ENCODE data around the gene ADGRD2.
A peak's percentile ranks its signal among the peaks of the same experiment; 100 is the strongest.

The ADGRD2 gene

DNA sequence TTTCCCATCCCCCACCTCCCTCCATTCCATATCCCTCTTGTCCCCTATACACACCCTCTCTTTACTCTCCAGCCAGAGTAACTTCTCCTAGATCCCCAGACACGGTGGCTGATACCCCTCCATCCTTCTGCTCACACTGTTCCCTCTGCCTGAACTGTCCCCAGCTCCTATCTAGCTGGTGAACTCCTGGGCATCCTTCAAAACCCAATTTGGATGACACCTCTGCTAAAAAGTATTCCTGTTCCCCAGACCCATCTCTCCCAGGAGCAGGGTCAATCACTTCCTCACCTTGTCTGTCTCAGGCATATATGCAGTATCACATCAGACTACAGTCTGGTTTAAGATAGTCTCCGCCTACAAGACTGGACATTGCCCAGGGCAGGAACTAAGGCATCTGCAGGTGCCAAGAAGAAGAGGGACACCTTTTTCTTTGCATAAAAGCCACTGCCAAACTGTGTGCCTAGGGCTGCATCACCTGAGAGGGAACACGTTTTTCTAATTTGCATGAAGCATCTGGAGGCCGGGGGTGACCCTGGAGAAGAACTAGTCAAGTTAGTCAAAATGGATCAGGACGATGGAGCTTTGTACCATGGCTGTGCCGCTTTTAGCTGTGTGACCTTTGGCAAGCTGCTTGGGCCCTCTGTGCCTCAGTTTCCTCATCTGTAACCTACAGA lies 29.8 kb downstream of the ADGRD2 start:
- DNase-seq (ENCODE audit: low spot score): no peak

DNA sequence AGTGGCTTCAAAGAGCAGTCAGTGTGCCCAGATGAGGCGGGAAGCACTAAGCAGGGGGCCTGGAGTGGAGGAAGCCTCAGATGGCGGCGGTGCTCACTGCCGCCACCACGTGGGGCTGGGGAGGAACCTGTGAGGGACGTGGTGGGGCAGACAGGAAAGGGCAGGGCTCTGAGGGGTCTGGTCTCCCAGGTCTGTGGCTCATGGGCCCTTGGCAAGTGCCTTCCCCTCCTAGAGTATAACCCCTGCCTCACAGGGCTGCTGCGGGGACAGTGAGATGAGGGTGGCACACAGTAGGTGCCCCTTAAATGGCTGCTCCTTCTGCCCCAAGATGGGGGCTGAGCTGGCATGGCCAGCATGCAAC lies 30.4 kb downstream of the ADGRD2 start:
- DNase-seq (ENCODE audit: low spot score): peak; percentile 76

DNA sequence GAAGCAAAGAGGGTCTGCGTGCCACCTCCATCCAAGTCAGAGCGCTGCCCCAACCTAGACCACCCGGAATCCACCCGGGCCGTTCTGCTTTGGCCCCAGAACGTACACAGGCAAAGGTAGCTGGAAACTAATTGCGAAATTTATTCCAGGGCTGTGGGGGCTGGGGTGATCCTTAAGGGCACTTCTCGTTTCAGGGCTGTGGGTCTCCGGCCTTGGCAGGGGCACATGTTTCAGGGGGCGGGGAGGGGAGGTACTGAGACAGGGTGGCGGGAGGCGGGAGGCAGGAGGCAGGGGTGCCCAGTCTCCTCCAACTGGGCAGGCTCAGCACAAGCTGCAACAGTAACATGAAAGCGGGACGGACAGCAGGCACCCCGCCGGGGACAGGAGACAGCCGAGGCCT lies 30.9 kb downstream of the ADGRD2 start:
- no peak for DNase-seq (ENCODE audit: low spot score)

DNA sequence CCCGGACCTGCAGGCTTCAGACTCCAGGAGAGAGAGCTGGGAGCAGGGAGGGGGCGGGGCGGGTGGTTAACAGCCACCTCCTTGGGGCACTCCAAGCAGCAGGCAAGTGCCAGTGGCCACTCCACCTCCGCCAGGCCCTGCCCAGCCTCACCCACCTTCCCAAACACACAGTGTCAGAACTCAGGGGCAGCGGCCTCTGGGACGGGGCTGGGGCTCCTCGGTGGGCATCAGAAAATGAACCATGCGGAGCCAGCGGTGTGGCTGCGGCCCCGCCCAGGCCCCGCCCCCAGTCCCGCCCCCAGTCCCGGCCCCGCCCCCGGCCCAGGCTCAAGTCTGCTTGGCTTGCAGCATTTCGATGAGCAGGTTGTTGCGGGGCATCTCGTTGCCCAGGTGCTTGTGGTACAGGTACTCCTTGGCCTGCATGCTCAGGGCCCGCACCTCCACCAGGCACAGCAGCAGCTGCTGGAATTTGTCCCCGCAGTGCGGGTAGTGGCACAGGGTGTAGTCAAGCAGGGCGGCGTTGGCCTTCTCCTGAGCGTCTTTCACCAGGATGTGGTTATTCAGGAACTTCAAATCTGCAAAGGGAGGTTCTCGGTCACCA lies 32.3 kb downstream of the ADGRD2 start:
- no peak for DNase-seq (ENCODE audit: low spot score)

DNA sequence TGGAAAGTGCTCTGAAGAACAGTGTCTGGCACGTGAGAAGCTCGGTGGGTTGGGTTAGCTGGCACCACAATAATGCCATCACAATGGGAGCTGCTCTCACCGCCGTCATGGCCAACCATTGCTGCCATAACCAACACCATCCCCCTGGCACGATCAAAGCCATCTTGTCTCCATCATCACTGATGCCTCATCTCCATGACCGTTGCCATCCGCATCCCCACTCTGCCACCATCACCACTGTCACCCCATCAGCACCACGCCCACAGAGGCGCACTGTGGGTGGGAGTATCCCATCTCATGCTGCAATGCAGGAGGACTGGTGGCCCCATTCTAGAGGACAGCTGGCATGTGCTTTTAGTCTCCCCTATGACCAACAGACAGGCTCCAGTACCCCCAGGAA lies 33.2 kb downstream of the ADGRD2 start:
- DNase-seq (ENCODE audit: low spot score): no peak

DNA sequence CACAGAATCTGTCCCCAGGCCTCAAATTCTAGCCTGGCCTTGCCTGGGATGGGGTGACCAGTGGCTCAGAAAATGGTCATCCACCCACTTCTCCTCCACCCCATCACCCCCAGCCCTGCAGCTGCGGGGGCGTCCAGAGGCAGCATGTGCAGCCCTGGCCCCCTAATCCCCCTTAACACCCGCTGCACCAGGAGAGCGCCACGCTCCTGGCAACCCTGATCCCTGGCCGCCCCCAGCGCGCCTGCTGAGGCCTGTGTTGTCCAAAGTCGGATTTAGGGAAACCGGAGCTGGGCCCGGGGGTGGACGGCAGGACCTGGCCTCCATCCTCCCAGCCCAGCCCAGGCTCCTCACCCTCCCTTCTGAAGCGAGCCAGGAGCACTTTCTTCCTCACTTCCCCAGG lies 35.0 kb downstream of the ADGRD2 start:
- no peak for DNase-seq (ENCODE audit: low spot score)

DNA sequence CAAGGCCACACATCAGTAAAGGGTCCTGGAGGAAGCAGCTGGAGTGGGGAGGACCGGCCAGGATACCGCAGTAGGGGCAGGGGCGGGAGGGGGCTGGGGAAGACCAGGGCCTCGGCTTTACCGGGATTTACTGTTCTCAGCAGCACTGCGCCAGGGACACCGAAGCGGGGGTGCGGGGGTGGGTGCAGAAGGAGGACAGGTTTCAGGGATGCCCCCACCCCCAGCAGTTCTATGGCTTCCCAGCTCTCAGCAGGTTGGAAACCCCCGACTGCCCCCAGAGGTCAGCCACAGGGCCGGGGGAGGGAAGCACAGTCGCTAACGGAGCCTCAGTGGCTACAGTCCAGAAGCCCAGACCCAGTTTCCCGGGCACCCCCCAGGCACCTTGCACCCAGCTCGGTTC lies 35.7 kb downstream of the ADGRD2 start:
- no peak for DNase-seq (ENCODE audit: low spot score)

DNA sequence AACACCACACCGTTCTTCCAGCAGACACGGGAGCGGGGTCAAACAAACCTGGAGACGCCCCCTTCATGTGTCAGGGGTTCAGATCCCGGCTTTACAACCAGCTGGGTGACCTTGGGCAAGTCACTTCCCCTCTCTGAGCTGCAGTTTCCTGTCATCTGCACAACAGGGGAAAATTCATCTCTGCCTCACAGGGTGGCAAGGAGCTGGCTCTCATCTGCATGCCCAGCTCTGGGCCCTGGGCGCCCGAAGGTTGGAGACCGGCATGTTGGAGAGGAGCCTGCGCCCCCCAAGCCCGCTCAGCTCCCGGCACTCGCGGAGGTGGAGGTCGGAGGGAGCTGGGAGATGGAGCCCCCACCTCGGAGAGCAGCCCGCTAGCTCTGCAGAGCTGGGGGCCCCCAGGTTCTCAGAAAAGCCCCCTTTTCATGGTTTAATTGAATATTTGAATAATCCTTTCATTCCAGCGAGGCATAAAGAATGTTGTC lies 36.6 kb downstream of the ADGRD2 start:
- no peak for DNase-seq (ENCODE audit: low spot score)

DNA sequence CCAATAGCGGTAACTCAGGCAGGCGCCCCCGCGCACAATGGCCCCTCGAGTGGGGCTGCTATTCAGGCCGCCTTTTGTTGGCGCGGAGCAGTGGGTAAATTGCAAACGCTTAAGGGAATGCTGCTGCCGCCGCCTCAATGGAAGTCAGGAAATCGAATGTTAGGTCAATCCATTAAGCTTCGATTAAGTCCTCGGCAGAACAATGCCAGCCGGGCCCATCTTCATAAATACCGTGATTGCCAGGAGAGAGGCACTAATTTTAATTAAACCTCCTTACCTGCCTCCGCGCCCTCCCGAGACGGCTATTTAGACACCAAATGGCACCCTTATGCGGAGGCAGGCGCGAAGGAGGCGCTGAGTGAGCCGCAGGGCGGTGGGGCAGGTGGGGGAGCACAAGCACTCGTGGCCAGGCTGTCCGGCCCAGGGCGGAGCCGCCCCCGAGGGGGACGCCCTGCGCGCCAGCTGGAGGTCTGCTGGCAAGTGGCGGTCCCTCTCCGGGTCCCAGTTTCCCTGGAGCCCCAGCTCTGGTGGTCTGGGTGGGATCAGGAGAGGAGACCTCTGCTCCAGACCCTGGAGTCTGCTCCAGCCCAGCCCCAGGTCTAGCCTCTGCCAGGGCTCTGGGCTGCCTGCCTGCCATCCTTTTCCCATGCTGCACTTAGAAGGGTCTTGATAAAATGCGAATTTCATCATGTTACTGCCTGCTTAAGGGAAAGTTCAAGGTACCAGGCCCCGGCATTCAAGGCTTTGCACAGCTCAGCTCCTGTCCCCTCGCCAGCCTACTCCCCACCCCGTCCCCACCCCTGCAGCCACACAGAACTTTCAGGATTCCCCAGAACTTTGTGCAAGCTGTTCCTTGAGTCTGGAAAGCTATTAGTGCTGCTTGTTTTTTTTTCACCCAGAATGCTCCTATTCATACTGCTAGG lies 37.3 kb downstream of the ADGRD2 start:
- no peak for DNase-seq (ENCODE audit: low spot score)

DNA sequence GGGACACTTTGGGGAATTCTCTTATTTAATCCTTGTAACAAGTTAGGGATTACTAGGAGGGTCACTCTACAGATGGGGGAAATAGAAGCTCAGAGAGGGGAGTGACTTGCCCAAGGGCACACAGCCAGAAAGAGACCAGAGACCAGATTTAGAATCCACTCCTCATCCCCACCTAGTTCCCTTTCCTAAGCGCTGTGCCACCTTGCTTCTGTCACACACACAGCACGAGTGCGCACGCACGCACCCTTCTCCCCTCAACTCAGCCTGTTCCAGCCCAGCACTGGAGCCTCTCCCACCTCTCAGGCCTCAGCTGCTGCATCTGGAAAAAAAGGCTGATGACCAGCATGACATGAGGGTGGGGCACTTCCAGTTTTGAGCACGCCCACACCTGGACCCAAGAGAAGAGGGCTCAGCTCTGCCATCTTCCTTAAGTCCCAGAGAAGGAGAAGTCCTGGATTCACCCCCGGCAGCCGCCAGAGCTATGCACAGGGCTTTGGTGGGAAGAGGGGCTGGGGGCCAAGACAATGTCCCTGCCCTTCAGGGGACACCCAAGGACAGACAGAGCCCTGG lies 38.5 kb downstream of the ADGRD2 start:
- no peak for DNase-seq (ENCODE audit: low spot score)

DNA sequence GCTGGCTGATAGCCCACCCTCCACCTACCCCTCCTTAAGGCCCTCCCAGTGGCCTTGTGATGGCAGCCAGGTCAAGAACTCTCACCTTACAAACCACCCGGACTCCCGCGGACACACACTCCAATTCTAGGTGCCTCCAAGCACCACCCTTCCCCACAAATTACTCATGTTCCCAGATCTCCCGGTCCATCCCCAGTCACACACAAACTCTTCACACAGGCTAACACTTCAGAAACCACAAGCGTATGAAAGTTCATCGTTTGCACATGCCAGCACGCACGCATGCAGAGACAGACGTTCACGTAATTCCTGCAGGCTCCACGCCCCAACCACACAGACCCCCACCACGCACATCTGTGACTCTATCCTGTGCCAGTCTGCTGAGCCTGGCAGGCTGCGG lies 39.0 kb downstream of the ADGRD2 start:
- peak; percentile 48 for DNase-seq (ENCODE audit: low spot score)

DNA sequence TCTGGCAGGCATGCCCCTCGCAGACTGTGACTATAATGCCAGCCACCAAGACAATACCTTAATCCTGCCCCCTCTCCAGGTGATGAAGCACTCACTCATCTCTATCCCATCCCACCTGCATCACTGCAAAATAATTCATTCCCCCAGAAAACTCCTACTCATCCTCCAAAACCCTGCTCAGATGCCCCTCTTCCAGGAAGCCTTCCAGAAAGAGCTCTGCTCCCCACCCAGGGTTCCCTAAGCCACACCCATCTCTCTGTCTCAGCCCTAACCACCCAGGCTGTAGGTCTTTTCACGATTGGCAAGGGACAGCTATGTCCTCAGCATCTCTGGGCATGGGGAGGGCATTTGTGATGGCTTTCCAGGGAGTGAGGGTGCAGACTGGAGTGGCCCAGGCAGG lies 39.8 kb downstream of the ADGRD2 start:
- no peak for DNase-seq (ENCODE audit: low spot score)

DNA sequence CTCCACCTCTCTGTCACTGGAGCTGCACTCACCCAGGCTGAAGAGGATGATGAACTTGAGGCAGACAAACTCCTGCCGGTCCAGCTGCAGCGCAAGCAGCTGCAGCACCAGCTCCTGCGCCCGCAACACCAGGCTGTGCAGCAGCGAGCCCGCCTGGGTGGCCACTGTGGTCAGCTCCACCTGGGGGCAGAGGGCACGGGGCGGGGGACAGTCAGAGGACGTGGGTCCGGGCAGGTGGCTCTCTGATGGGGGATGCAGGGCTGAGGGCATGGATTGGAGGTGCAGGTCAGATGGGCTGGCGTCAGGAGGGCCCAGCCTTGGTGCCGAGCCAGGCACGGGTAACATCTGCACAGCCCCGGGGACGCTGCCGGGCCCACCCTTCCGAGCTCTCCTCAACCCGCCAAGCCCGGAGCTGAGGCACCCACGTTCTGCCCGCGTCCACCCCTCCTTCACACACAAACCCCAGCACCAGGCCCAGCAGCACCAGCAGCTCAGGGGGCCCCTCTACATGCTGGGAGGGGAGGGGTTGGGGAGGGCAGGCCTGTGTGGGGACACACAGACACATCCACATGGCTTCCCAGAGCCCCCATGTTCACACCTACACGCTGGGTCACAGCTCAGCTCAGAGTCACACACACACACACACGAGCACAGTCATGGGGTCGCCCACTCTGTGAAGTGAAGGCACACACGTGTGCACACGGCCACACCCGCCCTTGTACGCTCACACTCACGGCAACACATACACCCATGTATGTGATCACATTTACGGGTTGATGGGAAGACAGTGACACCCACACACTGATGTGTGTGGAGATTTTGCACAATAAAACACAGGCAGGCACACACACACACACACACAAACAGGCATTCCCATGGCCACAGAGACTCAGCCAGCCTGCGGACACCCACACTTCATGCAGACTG lies 41.1 kb downstream of the ADGRD2 start:
- DNase-seq (ENCODE audit: low spot score): no peak

DNA sequence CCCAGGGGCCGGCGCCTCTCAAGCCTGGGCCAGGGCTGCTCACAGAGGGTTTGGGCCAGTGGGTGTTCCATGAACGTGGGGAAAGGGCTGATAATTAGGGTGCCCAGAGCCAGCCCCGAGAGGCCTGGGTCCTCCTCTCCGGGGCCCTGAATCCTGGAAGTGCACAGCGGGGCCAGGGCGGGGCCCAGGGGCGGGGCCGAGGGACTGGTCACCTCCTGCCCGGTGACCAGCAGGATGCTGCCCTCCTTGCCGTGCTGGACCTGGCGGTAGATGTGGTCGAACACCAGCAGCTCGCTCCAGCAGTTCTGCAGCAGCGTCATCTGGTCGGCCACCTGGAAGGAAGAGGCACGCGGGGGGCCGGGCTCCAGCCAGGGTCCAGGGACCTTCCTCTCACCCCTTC lies 42.6 kb downstream of the ADGRD2 start:
- DNase-seq (ENCODE audit: low spot score): no peak

DNA sequence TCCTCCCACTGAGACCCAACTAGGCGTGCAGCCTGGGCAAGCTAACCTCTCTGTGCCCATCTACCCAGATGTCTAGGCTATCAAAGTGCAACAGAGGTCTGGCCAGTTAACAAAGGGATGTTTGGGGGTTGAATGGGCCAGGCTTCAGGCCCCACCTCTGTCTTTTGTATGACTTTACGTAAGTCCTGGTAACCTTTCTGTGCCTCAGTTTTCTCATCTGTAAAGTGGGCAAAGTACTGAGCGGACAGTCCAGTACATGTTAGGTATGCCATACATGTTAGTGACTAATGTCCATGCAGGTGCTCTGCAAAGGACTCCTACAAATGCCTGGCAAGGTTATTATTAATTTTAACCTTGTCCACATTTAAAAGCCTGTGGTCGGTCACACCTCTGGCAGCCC lies 43.0 kb downstream of the ADGRD2 start:
- DNase-seq (ENCODE audit: low spot score): no peak

DNA sequence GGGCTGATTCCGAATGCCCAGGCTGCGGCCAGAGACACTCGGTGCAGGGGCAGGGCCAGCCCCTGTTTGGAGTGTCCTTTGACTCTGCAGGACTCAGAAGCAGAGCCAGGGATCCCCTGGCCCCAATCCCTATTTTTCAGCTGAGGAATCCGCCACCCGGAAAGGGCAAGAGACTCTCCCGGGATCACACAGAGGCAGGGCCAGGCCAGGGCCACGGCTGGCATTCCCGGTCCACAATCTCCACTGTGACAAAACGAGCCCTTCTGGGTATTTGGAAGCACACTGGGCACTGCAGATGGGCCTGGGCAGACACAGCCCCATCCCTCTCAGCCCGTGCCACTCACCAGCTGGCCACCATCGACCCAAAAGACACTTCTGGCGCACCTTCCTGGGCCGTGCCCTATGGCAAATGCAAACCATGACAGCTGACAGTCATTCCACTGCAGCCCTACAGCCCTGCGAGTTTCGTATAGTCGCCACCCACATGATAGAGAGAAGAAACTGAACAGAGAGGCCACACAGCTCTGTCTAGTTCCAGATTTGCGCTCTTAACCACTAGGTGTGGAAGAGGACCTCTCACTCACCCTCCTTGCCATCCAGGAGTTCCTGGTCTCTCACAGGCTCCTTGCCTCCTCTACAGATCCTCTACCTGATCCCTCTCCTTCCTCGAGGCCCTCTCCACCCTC lies 43.7 kb downstream of the ADGRD2 start:
- no peak for DNase-seq (ENCODE audit: low spot score)

DNA sequence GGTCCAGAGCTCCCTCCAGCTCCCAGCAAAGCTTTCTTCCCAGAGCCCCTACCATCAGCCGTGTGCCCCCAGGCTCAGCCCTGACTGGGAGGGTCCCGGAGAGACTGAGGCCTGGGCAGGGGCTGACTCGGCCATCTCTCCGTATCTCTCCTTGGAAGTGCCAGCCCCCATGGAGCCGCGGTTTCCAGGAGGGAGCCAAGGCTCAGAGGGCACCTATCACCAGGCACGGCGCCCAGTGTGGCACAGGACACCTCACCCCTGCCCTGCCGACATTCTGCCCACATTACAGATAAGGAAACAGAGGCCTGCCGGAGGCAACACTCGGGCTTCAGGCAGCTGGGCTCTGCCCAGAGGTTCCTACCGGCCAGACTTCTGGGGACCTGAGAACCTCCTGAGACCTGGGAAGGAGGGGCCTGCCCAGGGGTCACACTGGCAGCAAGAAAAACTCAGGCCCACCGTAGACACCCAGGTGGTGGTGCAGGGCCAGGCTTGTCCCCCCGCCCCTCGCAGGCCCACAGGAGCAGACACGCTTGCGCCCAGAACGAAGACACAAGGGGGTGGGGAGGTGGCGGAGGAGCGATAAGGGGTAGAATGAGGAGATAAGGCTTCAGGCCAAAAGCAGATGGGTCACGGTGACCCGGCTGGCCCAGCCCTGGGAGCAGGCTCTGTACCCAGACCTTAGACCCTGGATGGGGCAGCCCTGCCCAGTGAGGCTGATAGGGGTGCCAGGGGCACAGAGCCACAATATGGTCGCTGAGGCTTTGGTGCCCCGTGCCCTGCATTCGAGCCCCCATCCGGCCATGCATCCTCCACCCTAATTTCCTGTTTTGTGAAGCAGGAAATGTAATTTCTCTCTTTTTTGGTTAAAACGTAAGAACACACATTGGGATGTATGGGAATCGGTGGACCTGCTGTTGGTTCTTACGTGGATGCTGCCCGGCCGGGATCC lies 45.1 kb downstream of the ADGRD2 start:
- DNase-seq (ENCODE audit: low spot score): no peak

DNA sequence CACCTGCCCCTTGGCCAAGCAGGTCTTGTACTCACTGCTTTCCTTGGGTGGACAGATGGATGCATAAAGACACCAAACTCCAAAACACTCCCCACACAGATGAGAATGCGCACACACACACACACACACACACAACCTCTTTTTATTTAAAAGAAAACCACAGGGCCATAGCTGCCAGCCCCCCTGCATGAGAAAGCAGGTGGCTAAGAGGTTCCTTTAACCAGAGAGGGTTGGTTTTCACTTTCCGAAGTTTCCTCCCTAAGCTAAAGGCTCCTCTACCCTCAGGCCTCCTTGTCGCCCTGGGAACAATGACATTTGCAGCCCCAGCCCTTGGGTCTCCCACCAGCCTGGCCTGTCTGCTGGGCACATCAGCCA lies 45.8 kb downstream of the ADGRD2 start:
- no peak for DNase-seq (ENCODE audit: low spot score)

DNA sequence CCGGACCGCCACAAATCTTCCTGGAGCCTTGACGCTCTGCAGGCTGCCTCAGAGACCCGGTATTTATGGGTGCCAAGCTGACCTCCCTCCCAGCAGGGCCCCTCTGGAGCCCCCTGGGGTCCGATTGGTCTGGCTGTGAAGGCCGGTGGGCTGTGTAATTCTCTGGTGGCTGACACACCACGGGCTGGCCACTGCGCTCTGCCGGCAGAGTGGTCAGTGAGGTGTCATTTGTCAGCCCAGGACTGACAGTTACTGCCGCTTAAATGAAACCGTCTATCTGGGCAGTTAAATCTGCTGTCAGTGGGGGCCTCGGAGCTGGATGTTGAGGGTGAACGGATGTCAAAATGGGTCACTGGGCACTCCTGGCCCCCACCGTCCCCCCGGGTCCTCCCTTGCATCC lies 46.2 kb downstream of the ADGRD2 start:
- DNase-seq (ENCODE audit: low spot score): no peak

DNA sequence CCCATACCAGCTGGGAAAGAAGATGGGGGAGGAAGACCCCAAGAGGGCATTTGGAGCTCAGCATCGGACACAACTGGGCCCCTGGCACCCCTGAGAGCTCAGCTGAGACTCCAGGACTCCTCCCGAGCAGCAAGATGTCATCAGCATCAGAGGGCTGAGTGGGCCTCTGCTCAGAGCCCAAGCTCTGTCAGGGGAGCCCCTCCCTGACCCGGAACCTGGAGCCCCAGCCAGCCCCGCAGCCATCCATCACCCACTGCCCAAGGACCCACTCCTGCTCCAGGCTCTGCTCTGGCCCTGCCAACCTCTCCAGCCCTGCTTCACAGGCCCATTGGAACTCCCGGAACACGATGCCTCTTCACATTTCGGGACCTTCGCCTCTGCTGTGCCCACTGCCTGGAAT lies 47.2 kb downstream of the ADGRD2 start:
- no peak for DNase-seq (ENCODE audit: low spot score)
